Neural cell (in vitro differentiated cells): ENCODE measurements around the gene SLX4. TPM values are rescaled to one million over a fixed set of nuclear protein-coding genes. Genes with fewer than 3 reads are reported as not detected.

Source experiments
- H2AFZ ChIP-seq: fragments of 200-600, 300-800 bp; sonication (generic), shearing (Covaris generic); 2 replicates; pipeline ENCODE4 v1.6.0; 2014; ENCODE audit warnings: low read depth, mild to moderate bottlenecking, antibody characterized with exemption, low read length, moderate library complexity
- H3F3A ChIP-seq: fragments of 200-600 bp; shearing (Covaris generic); 2 replicates; pipeline ENCODE4 v1.6.1; 2016; ENCODE audit warnings: mild to moderate bottlenecking, moderate library complexity, mixed read lengths, antibody characterized with exemption, low read length; ENCODE audit not compliant: insufficient read depth, poor library complexity, severe bottlenecking
- H3K27ac ChIP-seq: fragments of 200-600, 300-800 bp; sonication (generic), shearing (Covaris generic); 2 replicates; pipeline ENCODE4 v1.5.1; 2014; ENCODE audit warnings: mild to moderate bottlenecking, low read length, moderate library complexity
- H3K27me3 ChIP-seq: fragments of 300-800, 200-600 bp; sonication (generic), shearing (Covaris generic); 2 replicates; pipeline ENCODE4 v1.6.0; 2014; ENCODE audit warnings: mild to moderate bottlenecking, low read depth, low read length, moderate library complexity; ENCODE audit not compliant: insufficient read depth
- H3K36me3 ChIP-seq: fragments of 300-800, 200-600 bp; sonication (generic), shearing (Covaris generic); 2 replicates; pipeline ENCODE4 v1.5.1; 2014; ENCODE audit warnings: mild to moderate bottlenecking, antibody characterized with exemption, low read length, moderate library complexity; ENCODE audit not compliant: insufficient read depth
- H3K4me2 ChIP-seq: fragments of 300-800, 200-600 bp; sonication (generic), shearing (Covaris generic); 2 replicates; pipeline ENCODE4 v1.6.0; 2014; ENCODE audit warnings: mild to moderate bottlenecking, low read length
- H3K4me3 ChIP-seq: fragments of 300-800, 200-600 bp; sonication (generic), shearing (Covaris generic); 2 replicates; pipeline ENCODE4 v1.5.1; 2014; ENCODE audit warnings: mild to moderate bottlenecking, low read length, moderate library complexity
- H3K79me2 ChIP-seq: fragments of 200-600 bp; shearing (Covaris generic); replicated peaks from 2 replicates; pipeline ENCODE4 v1.6.0; 2014; ENCODE audit warnings: mild to moderate bottlenecking, low read length, moderate library complexity; ENCODE audit not compliant: insufficient read depth
- H3K9ac ChIP-seq: fragments of 300-800, 200-600 bp; sonication (generic), shearing (Covaris generic); 2 replicates; pipeline ENCODE4 v1.6.1; 2016; ENCODE audit warnings: mild to moderate bottlenecking, low read length, mixed read lengths
- H3K9me2 ChIP-seq: fragments of 200-600 bp; shearing (Covaris generic); 2 replicates; pipeline ENCODE4 v1.6.1; 2016; ENCODE audit warnings: mild to moderate bottlenecking, low read length, mixed read lengths; ENCODE audit not compliant: insufficient read depth
- H3K9me3 ChIP-seq: fragments of 200-600, 300-800 bp; sonication (generic), shearing (Covaris generic); 2 replicates; pipeline ENCODE4 v1.6.1; 2016; ENCODE audit warnings: mild to moderate bottlenecking, mixed run types, low read length, moderate library complexity, mixed read lengths
- H4K20me1 ChIP-seq: fragments of 200-600 bp; shearing (Covaris generic); 2 replicates; pipeline ENCODE4 v1.6.1; 2016; ENCODE audit warnings: mild to moderate bottlenecking, mixed run types; ENCODE audit not compliant: insufficient read depth
- CTCF ChIP-seq: fragments of 450-650 bp; IDR thresholded peaks from 2 replicates; pipeline ENCODE4 v1.5.1; 2014; ENCODE audit warnings: antibody characterized with exemption, mild to moderate bottlenecking, moderate library complexity; ENCODE audit not compliant: poor library complexity, severe bottlenecking
- EP300 ChIP-seq: fragments of 450-650 bp; conservative IDR thresholded peaks from 2 replicates; pipeline ENCODE4 v1.6.1; 2014; ENCODE audit warnings: antibody characterized with exemption, mild to moderate bottlenecking, moderate library complexity; ENCODE audit not compliant: poor library complexity, severe bottlenecking
- EZH2 ChIP-seq: fragments of 200-600, 300-800 bp; shearing (Covaris generic), sonication (generic); IDR thresholded peaks from 2 replicates; pipeline ENCODE4 v1.6.1; 2014; ENCODE audit warnings: antibody characterized with exemption, low read length, borderline replicate concordance, mild to moderate bottlenecking; ENCODE audit not compliant: insufficient read depth, poor library complexity, severe bottlenecking
- MXI1 ChIP-seq: fragments of 450-650 bp; conservative IDR thresholded peaks from 2 replicates; pipeline ENCODE4 v1.6.1; 2014; ENCODE audit warnings: antibody characterized with exemption, mild to moderate bottlenecking; ENCODE audit not compliant: poor library complexity, severe bottlenecking
- POLR2AphosphoS5 ChIP-seq: IDR thresholded peaks from 2 replicates; pipeline ENCODE4 v1.6.1; 2012
- RAD21 ChIP-seq: fragments of 450-650 bp; conservative IDR thresholded peaks from 2 replicates; pipeline ENCODE4 v1.6.1; 2014; ENCODE audit warnings: antibody characterized with exemption, mild to moderate bottlenecking, moderate library complexity
- REST ChIP-seq: IDR thresholded peaks from 2 replicates; pipeline ENCODE4 v1.6.1; 2012; ENCODE audit warnings: borderline replicate concordance
- SMC3 ChIP-seq: fragments of 450-650 bp; conservative IDR thresholded peaks from 2 replicates; pipeline ENCODE4 v1.6.1; 2014; ENCODE audit warnings: antibody characterized with exemption, mild to moderate bottlenecking, moderate library complexity; ENCODE audit not compliant: poor library complexity
- TAF1 ChIP-seq: IDR thresholded peaks from 2 replicates; pipeline ENCODE4 v1.6.1; 2012; ENCODE audit warnings: low read depth
- polyA plus RNA-seq: library from polyadenylated mRNA; depleted of rRNA; stranded (reverse); fragments of >200 nt; gene quantifications from 2 replicates; pipeline ENCODE4 v1.2.3, GENCODE V29; 2014

The SLX4 gene
- polyA plus RNA-seq, 1 donor from 2014 or later, result 2.9 TPM

GRCh38 chr16:3589441-3589921 is 21.9 kb downstream of the SLX4 start:
- no peak overlapping the region for H3K4me3 ChIP-seq
- H2AFZ ChIP-seq, result no peak overlapping the region
- H3K27ac ChIP-seq, result no peak overlapping the region
- H3K79me2 ChIP-seq, result no peaks in the 10 kb centered on the region
- H3K4me2 ChIP-seq, result no peak overlapping the region
- H3K9ac ChIP-seq, result no peak overlapping the region
- H4K20me1 ChIP-seq, result no peaks in the 10 kb centered on the region
- no peaks in the 10 kb centered on the region for H3F3A ChIP-seq
- TF ChIP-seq POLR2AphosphoS5 (no peak), EZH2 (no peak), MXI1 (no peak), RAD21 (no peak), CTCF (no peak), EP300 (no peak), REST (no peak)
- no peaks in the 10 kb centered on the region for H3K9me3 ChIP-seq
- H3K36me3 ChIP-seq, result no peaks in the 10 kb centered on the region
- no peaks in the 10 kb centered on the region for H3K27me3 ChIP-seq
- H3K9me2 ChIP-seq, result no peaks in the 10 kb centered on the region

GRCh38 chr16:3589001-3589400 is 22.4 kb downstream of the SLX4 start:
- no peak for TF ChIP-seq SMC3
- TF ChIP-seq EZH2, result no peak
- no peak for TF ChIP-seq POLR2AphosphoS5
- no peak for TF ChIP-seq RAD21
- TF ChIP-seq EP300, result no peak
- no peak for TF ChIP-seq MXI1
- no peak for TF ChIP-seq REST
- TF ChIP-seq CTCF, result no peak
- TF ChIP-seq TAF1, result no peak
- no peak overlapping the region for H3K9ac ChIP-seq
- H3K27me3 ChIP-seq, result no peaks in the 10 kb centered on the region
- no peaks in the 10 kb centered on the region for H4K20me1 ChIP-seq
- no peak overlapping the region for H3K4me2 ChIP-seq
- H3K9me2 ChIP-seq, result no peaks in the 10 kb centered on the region
- no peaks in the 10 kb centered on the region for H3K9me3 ChIP-seq
- H3K27ac ChIP-seq, result no peak overlapping the region
- H3K4me3 ChIP-seq, result no peak overlapping the region
- no peaks in the 10 kb centered on the region for H3F3A ChIP-seq
- no peaks in the 10 kb centered on the region for H3K79me2 ChIP-seq
- H3K36me3 ChIP-seq, result no peaks in the 10 kb centered on the region
- no peak overlapping the region for H2AFZ ChIP-seq
